ENCODE results near the gene TMEM140.

DNA sequence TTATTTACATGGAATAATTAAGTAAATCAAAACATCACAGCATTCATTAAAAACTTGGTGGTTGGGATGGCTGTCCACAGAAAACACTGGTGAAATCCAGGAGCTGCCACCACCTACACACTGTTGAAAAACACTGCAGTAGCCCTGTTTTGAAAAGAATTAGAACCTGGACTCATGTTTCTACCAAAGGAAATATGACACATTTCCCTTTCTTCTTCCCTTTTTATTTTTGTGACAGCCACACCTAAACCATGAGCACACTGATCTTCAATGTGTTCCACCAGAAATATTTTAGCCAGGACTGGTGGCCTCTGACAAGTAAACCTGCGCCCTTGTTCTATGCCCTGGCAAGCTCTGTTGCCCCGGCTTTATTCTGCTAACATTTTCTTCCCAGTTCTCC is 3.3 kb downstream of the TMEM140 start:
- TF ChIP-seq POLR2AphosphoS5 (IDR thresholded peaks at IDR 0.05): no peak
- TF ChIP-seq, protein P1, sequence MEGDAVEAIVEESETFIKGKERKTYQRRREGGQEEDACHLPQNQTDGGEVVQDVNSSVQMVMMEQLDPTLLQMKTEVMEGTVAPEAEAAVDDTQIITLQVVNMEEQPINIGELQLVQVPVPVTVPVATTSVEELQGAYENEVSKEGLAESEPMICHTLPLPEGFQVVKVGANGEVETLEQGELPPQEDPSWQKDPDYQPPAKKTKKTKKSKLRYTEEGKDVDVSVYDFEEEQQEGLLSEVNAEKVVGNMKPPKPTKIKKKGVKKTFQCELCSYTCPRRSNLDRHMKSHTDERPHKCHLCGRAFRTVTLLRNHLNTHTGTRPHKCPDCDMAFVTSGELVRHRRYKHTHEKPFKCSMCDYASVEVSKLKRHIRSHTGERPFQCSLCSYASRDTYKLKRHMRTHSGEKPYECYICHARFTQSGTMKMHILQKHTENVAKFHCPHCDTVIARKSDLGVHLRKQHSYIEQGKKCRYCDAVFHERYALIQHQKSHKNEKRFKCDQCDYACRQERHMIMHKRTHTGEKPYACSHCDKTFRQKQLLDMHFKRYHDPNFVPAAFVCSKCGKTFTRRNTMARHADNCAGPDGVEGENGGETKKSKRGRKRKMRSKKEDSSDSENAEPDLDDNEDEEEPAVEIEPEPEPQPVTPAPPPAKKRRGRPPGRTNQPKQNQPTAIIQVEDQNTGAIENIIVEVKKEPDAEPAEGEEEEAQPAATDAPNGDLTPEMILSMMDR (IDR thresholded peaks at IDR 0.05): no peak

All from gastroesophageal sphincter (tissue), 3 donors.